Gastrocnemius medialis (tissue), 4 donors: ENCODE measurements around the gene HELZ2. TPM values are rescaled to one million over a fixed set of nuclear protein-coding genes. Genes with fewer than 3 reads are reported as not detected.

ENCODE experiments used
- ATAC-seq, 2 donors: fragments of 150-250 bp; one replicate each; pipeline ENCODE4 v1.9.1; 2016
- DNase-seq, 2 donors: peaks; one replicate each; pipeline ENCODE4 v3.0.0-alpha.2; 2019
- H3K27ac ChIP-seq, 4 donors: fragments of 200-600 bp; sonication (generic); 1 replicate in 1 of 4; 2 replicates in 3 of 4; pipeline ENCODE4 v1.5.1; 2016 to 2018; ENCODE audit warnings: mild to moderate bottlenecking in 2 of 4, moderate library complexity in 1 of 4
- H3K27me3 ChIP-seq, 3 donors: fragments of 200-600 bp; sonication (generic) in 2 of 3; 1 replicate in 1 of 3; 2 replicates in 2 of 3; pipeline versions ENCODE4 v1.5.1 to v1.6.0; 2016 to 2019; ENCODE audit warnings: mild to moderate bottlenecking in 1 of 3, moderate library complexity in 1 of 3
- H3K36me3 ChIP-seq, 2 donors: fragments of 200-600 bp; sonication (generic) in 1 of 2; one replicate each; pipeline ENCODE4 v1.5.1; 2017 to 2018
- H3K4me1 ChIP-seq, 2 donors: fragments of 200-600 bp; sonication (generic) in 1 of 2; one replicate each; pipeline ENCODE4 v1.5.1; 2016 to 2017; ENCODE audit warnings: mild to moderate bottlenecking in 2 of 2
- H3K4me3 ChIP-seq, 4 donors: fragments of 200-600 bp; sonication (generic) in 3 of 4; 1 replicate in 1 of 4; 2 replicates in 3 of 4; pipeline ENCODE4 v1.5.1; 2016 to 2019; ENCODE audit warnings: mild to moderate bottlenecking in 2 of 4
- H3K9me3 ChIP-seq, 3 donors: fragments of 200-600 bp; sonication (generic) in 2 of 3; 1 replicate in 1 of 3; 2 replicates in 2 of 3; pipeline ENCODE4 v1.5.1; 2016 to 2019
- CTCF ChIP-seq, 5 experiments: fragments of 450-650 bp in 3 of 5; fragments of 200-600 bp in 2 of 5; sonication (generic) in 2 of 5; IDR thresholded peaks in 4 of 5; conservative IDR thresholded peaks in 1 of 5; 1 replicate in 4 of 5; 2 replicates in 1 of 5; pipeline ENCODE4 v1.5.1; 2016 to 2019; ENCODE audit warnings: antibody characterized with exemption in 5 of 5, mild to moderate bottlenecking in 3 of 5, moderate library complexity in 3 of 5
- POLR2A ChIP-seq, 2 donors: fragments of 450-650 bp; IDR thresholded peaks; one replicate each; pipeline ENCODE4 v1.6.1; 2017; ENCODE audit warnings: antibody characterized with exemption in 2 of 2, mild to moderate bottlenecking in 2 of 2, moderate library complexity in 2 of 2
- in situ Hi-C, 4 donors: fragments of 200-750 bp; cut with MboI; loops; one replicate each; pipeline versions ENCODE4 v1.15.0 to v1.8.0; 2017; ENCODE audit warnings: low sequenced_read_pairs in 4 of 4
- intact Hi-C: fragments of 100-400 bp; cut with DNase I; formaldehyde crosslinking; loops from one replicate; pipeline ENCODE4 v1.15.1; 2023; ENCODE audit warnings: low total_unique reads
- total RNA-seq, 4 donors: library from RNA; depleted of rRNA; stranded (reverse); fragments of >200 nt; gene quantifications; one replicate each; pipeline versions ENCODE4 v1.1.0 to v1.2.3, GENCODE V29; 2016

Gene HELZ2
- total RNA-seq, 4 donors from 2014 or later = 1.7 to 6.2 (median 3.6) TPM

DNA sequence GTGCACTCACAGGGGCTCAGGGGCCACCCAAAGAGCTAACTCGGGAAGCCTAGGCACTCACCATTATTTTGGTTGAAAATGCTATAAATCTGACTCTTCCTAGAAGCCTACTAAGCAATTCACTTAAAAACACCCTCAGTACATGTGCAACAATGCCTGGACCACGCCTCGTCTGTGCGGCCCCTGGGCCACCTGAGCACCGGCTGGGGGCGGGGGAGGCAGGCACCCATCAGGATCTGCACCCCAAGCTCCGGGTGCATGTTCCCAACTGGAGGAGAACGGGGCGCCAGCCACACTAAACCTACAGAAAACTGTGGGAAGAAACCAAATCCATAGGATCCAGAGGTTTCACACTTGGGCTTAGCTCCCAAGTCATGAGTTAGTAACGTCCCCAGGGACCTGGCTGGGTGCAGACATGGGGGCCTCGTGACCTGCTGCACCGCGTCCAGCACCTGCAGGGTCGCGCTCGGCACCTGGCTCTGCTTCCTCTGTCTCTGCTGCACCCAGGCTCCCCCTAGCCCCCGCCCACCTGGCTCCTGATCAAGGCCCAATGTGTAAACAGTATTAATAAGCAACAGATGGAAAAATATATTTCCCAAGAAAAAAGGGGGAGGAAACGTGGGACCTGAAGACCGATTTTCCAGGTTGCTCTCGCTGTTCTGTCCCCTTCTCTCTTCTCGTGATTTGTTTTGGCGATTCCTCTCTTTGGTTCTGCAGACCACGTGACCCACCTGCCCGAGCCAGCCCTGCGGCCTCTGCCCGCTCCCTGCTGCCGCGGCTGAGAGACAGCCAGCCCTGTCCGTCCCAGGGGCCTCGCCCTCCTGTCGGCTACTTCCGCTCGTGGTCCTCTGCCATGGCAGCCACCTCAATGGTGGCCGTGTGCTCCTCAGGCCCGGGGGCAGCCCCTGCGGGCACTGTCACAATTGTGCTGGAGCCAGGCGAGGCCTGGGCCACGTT, 15.5 kb upstream of the HELZ2 start:
- intact Hi-C loops = no loop called here
- in situ Hi-C loops = no loop called here
- no peak for DNase-seq

GRCh38 chr20:63588641-63589041, 14.6 kb upstream of the HELZ2 start:
- Histone ChIP-seq H3K4me1 (peaks cover 0 to 6% of the 10 kb centered on the region in 2 donors), H3K27me3 (no peaks in the 10 kb centered on the region), H3K36me3 (peaks cover 0 to 50% of the 10 kb centered on the region in 2 donors), H3K27ac (peak overlapping the region in 1 of 4 donors; percentile 6), H3K4me3 (no peak overlapping the region), H3K9me3 (no peaks in the 10 kb centered on the region)
- ATAC-seq (no peak), DNase-seq (no peak)
- TF ChIP-seq CTCF (IDR thresholded peaks at IDR 0.05 in 4 of 5, conservative IDR thresholded peaks at IDR 0.05 in 1 of 5) (no peak), POLR2A (IDR thresholded peaks at IDR 0.05) (no peak)
- in situ Hi-C loops (no loop called here), intact Hi-C loops (no loop called here)

More for the DNA sequence above, 15.5 kb upstream of the HELZ2 start:
- Histone ChIP-seq H3K9me3 (no peaks in the 10 kb centered on the region), H3K4me1 (peaks cover 0 to 6% of the 10 kb centered on the region in 2 donors), H3K27ac (no peak overlapping the region), H3K36me3 (peaks cover 0 to 56% of the 10 kb centered on the region in 2 donors), H3K4me3 (no peak overlapping the region), H3K27me3 (no peaks in the 10 kb centered on the region)
- no peak for ATAC-seq
- TF ChIP-seq CTCF (IDR thresholded peaks at IDR 0.05 in 4 of 5, conservative IDR thresholded peaks at IDR 0.05 in 1 of 5) (no peak), POLR2A (IDR thresholded peaks at IDR 0.05) (no peak)

- DNase-seq (no peak), ATAC-seq (no peak)
- peaks cover 0 to 50% of the 10 kb centered on the region in 2 donors for H3K36me3 ChIP-seq
- H3K4me1 ChIP-seq = peaks cover 0 to 6% of the 10 kb centered on the region in 2 donors
- no peaks in the 10 kb centered on the region for H3K9me3 ChIP-seq
- no peak overlapping the region for H3K4me3 ChIP-seq
- in situ Hi-C loops (no loop called here), intact Hi-C loops (no loop called here)
- TF ChIP-seq POLR2A (IDR thresholded peaks at IDR 0.05) (no peak), CTCF (IDR thresholded peaks at IDR 0.05 in 4 of 5, conservative IDR thresholded peaks at IDR 0.05 in 1 of 5) (no peak)
- no peaks in the 10 kb centered on the region for H3K27me3 ChIP-seq
- peak overlapping the region in 1 of 4 donors; percentile 6 for H3K27ac ChIP-seq
Measured at GRCh38 chr20:63587776-63588591, 13.9 kb upstream of the HELZ2 start.

- H3K36me3 ChIP-seq = peaks cover 0 to 42% of the 10 kb centered on the region in 2 donors
- ATAC-seq = no peak
- no peak overlapping the region for H3K4me3 ChIP-seq
- H3K27me3 ChIP-seq = no peaks in the 10 kb centered on the region
- TF ChIP-seq POLR2A (IDR thresholded peaks at IDR 0.05) (no peak), CTCF (IDR thresholded peaks at IDR 0.05 in 4 of 5, conservative IDR thresholded peaks at IDR 0.05 in 1 of 5) (no peak)
- DNase-seq = no peak
- H3K9me3 ChIP-seq = no peaks in the 10 kb centered on the region
- intact Hi-C loops = no loop called here
- H3K27ac ChIP-seq = no peak overlapping the region
- peaks cover 0 to 6% of the 10 kb centered on the region in 2 donors for H3K4me1 ChIP-seq
- in situ Hi-C loops = no loop called here
Measured at GRCh38 chr20:63587256-63587655, 13.2 kb upstream of the HELZ2 start.
